Fibroblast of the conjunctiva (primary cell): ENCODE measurements around the gene TUBB3.
"Not testable (repeated sequence)": the region's sequence is repeated elsewhere in the genome, so short reads cannot be mapped to it uniquely, and the experiment has no call there.

Experiments
- DNase-seq: peaks from one replicate; pipeline ENCODE4 v3.0.0-alpha.2; 2010; ENCODE audit warnings: low read depth

Gene TUBB3

GRCh38 chr16:89965447-89966225 is 42.5 kb downstream of the TUBB3 start:
- DNase-seq: no peak

- DNase-seq: no peak
These were observed 43.6 kb downstream of the TUBB3 start for GRCh38 chr16:89966756-89967155.

- DNase-seq: not testable (repeated sequence)
These were observed 44.3 kb downstream of the TUBB3 start for GRCh38 chr16:89967436-89967835.

- DNase-seq: not testable (repeated sequence)
These were observed 44.9 kb downstream of the TUBB3 start for GRCh38 chr16:89968074-89968473.

- DNase-seq: no peak
These were observed 46.7 kb downstream of the TUBB3 start for GRCh38 chr16:89969741-89970410.

- no peak for DNase-seq
These were observed 48.5 kb downstream of the TUBB3 start for GRCh38 chr16:89971495-89972243.

- DNase-seq: peak; percentile 85
These were observed 49.4 kb downstream of the TUBB3 start for GRCh38 chr16:89972244-89973234.

- no peak for DNase-seq
These were observed 50.1 kb downstream of the TUBB3 start for GRCh38 chr16:89973235-89973634.

GRCh38 chr16:89973654-89974335 is 50.7 kb downstream of the TUBB3 start:
- DNase-seq: no peak

- DNase-seq: no peak
These were observed 51.7 kb downstream of the TUBB3 start for GRCh38 chr16:89974870-89975269.

GRCh38 chr16:89981414-89981813 is 58.3 kb downstream of the TUBB3 start:
- no peak for DNase-seq

- no peak for DNase-seq
These were observed 59.2 kb downstream of the TUBB3 start for GRCh38 chr16:89982318-89982717.

GRCh38 chr16:89983536-89983935 is 60.4 kb downstream of the TUBB3 start:
- DNase-seq: no peak

- DNase-seq: no peak
These were observed 61.1 kb downstream of the TUBB3 start for GRCh38 chr16:89984216-89984615.

GRCh38 chr16:89985219-89985618 is 62.1 kb downstream of the TUBB3 start:
- DNase-seq: no peak
